ENCODE measurements around the gene KYNU.
"Not testable (repeated sequence)": the region's sequence is repeated elsewhere in the genome, so short reads cannot be mapped to it uniquely, and the experiment has no call there.

The KYNU gene

DNA sequence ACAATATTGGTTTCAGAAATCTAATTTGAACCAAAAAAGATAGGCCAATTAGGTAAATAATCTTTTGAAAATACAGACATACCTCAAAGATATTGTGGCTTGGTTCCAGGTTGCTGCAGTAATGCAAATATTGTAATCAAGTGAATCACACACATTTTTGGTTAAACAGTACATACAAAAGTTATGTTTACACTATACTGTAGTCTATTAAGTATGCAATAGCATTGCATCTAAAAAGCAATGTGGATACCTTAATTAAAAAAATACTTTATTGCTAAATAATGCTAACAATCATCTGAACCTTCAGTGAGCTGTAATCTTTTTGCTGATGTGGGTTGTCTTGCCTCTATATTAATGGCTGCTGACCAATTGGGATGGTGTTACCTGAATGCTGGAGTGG is 67.3 kb downstream of the KYNU start:
- Histone ChIP-seq H3K79me2 (ENCODE audit: insufficient read depth, low read depth) (no peaks in the 10 kb centered on the region), H3K27ac (no peak overlapping the region)
- TF ChIP-seq, protein P1, sequence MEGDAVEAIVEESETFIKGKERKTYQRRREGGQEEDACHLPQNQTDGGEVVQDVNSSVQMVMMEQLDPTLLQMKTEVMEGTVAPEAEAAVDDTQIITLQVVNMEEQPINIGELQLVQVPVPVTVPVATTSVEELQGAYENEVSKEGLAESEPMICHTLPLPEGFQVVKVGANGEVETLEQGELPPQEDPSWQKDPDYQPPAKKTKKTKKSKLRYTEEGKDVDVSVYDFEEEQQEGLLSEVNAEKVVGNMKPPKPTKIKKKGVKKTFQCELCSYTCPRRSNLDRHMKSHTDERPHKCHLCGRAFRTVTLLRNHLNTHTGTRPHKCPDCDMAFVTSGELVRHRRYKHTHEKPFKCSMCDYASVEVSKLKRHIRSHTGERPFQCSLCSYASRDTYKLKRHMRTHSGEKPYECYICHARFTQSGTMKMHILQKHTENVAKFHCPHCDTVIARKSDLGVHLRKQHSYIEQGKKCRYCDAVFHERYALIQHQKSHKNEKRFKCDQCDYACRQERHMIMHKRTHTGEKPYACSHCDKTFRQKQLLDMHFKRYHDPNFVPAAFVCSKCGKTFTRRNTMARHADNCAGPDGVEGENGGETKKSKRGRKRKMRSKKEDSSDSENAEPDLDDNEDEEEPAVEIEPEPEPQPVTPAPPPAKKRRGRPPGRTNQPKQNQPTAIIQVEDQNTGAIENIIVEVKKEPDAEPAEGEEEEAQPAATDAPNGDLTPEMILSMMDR (conservative IDR thresholded peaks at IDR 0.05; ENCODE audit: low read depth, low read length): no peak

DNA sequence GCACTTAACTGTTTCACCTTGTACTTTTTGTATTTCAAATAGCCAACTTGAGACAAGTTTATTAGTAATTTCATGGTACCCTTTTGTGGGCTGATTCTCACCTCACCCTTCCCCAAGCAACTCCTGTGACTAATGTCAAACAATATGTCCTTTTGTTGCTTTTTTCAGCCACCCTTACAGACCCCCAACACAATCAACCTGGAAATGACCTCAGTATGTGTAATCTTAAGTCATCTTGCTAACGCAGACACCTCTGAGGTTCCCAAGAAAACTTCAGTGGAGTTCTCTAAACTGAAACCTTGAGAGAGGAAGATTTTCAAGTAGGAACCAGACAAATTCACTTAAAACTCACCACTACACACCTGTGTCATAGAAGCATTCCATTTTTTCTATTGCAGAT is 69.5 kb downstream of the KYNU start:
- H3K4me3 ChIP-seq (IDR thresholded peaks at IDR 0.05; ENCODE audit: insufficient read depth, low read depth, low read length): no peak overlapping the region
- no peaks in the 10 kb centered on the region for H3K36me3 ChIP-seq (ENCODE audit: insufficient read depth)
- H3K9ac ChIP-seq: no peak overlapping the region
- H3K27me3 ChIP-seq (ENCODE audit: insufficient read depth, low read depth): no peaks in the 10 kb centered on the region
- H3K4me2 ChIP-seq: no peak overlapping the region
- no peaks in the 10 kb centered on the region for H4K20me1 ChIP-seq (ENCODE audit: insufficient read depth)
- no peaks in the 10 kb centered on the region for H3K79me2 ChIP-seq (ENCODE audit: insufficient read depth, low read depth)
- TF ChIP-seq, protein P1 (conservative IDR thresholded peaks at IDR 0.05; ENCODE audit: low read depth, low read length): no peak
- no peaks in the 10 kb centered on the region for H3K4me1 ChIP-seq (ENCODE audit: low read depth, poor library complexity, severe bottlenecking)
- no peak overlapping the region for H2AFZ ChIP-seq (ENCODE audit: low read depth)
- no peak overlapping the region for H3K27ac ChIP-seq

More for the DNA sequence above, 67.3 kb downstream of the KYNU start:
- H3K4me2 ChIP-seq: no peak overlapping the region
- H4K20me1 ChIP-seq (ENCODE audit: insufficient read depth): no peaks in the 10 kb centered on the region
- no peaks in the 10 kb centered on the region for H3K4me1 ChIP-seq (ENCODE audit: low read depth, poor library complexity, severe bottlenecking)
- H3K9ac ChIP-seq: no peak overlapping the region
- H3K4me3 ChIP-seq (IDR thresholded peaks at IDR 0.05; ENCODE audit: insufficient read depth, low read depth, low read length): no peak overlapping the region
- no peaks in the 10 kb centered on the region for H3K36me3 ChIP-seq (ENCODE audit: insufficient read depth)
- no peak overlapping the region for H2AFZ ChIP-seq (ENCODE audit: low read depth)
- H3K27me3 ChIP-seq (ENCODE audit: insufficient read depth, low read depth): no peaks in the 10 kb centered on the region

DNA sequence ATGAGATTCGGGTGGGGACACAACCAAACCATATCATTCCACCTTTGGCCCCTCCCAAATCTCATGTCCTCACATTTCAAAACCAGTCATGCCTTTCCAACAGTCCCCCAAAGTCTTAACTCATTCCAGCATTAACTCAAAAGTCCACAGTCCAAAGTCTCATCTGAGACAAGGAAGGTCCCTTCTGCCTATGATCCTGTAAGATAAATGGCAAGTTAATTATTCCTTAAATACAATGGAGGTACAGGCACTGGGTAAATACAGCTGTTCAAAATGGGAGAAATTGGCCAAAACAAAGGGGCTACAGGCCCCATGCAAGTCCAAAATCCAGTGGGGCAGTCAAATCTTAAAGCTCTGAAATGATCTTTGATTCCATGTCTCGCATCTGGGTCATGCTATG is 71.3 kb downstream of the KYNU start:
- not testable (repeated sequence) for H3K9ac ChIP-seq; H4K20me1 ChIP-seq (ENCODE audit: insufficient read depth)

DNA sequence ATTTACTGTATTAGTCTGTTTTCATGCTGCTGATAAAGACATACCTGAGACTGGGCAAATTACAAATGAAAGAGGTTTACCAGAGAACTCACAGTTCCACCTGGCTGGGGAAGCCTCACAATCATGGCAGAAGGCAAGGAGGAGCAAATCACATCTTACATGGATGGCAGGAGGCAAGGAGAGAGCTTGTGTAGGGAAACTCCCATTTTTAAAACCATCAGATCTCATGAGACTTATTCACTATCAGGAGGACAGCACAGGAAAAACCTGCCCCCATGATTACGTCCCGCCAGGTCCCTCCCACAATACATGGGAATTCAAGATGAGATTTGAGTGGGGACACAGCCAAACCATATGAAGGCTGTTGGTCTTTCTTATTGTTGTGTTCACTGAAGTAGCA is 72.9 kb downstream of the KYNU start:
- H3K9ac ChIP-seq; H3K4me1 ChIP-seq (ENCODE audit: low read depth, poor library complexity, severe bottlenecking); H3K4me2 ChIP-seq; H3K4me3 ChIP-seq (IDR thresholded peaks at IDR 0.05; ENCODE audit: insufficient read depth, low read depth, low read length); H3K79me2 ChIP-seq (ENCODE audit: insufficient read depth, low read depth); H3K27me3 ChIP-seq (ENCODE audit: insufficient read depth, low read depth); H3K27ac ChIP-seq; H2AFZ ChIP-seq (ENCODE audit: low read depth); H3K36me3 ChIP-seq (ENCODE audit: insufficient read depth); H4K20me1 ChIP-seq (ENCODE audit: insufficient read depth): not testable (repeated sequence)

More for the DNA sequence above, 71.3 kb downstream of the KYNU start:
- H3K27ac ChIP-seq; H3K36me3 ChIP-seq (ENCODE audit: insufficient read depth); H3K4me2 ChIP-seq; H2AFZ ChIP-seq (ENCODE audit: low read depth); H3K4me1 ChIP-seq (ENCODE audit: low read depth, poor library complexity, severe bottlenecking); H3K27me3 ChIP-seq (ENCODE audit: insufficient read depth, low read depth); H3K79me2 ChIP-seq (ENCODE audit: insufficient read depth, low read depth); H3K4me3 ChIP-seq (IDR thresholded peaks at IDR 0.05; ENCODE audit: insufficient read depth, low read depth, low read length): not testable (repeated sequence)

DNA sequence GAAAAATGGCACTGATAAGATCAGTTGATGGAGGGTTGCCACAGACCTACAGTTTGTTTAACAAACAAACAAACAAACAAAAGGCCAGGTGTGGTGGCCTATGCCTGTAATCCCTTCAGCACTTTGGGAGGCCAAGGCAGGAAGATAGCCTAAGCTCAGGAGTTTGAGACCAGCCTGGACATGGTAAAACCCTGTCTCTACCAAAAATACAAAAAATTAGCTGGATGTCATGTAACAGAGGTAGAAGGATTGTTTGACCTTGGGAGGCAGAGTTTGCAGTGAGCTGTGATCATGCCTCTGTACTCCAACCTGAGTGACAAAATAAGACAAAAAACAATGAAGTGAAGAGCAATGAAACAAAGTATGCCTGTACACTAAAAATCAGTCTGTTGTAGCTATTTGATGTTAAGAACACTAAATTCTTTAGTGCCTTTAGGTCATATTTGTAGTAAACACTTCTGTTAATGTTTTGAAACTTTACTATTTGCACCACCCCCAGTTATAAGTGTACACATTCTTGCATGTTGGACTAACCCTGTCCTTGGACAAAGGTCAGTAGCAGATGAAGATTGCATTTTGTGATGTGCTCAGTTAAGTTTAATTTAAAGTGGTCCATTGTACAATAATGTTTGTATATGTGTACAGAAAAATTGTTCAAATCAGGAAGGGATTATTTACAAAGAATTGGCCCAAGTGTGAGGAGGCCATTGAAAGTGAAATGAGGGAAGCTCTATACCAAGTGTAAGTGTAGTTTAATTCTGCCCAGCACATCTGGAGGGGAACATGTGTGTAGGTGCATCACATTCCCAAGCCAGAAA is 73.9 kb downstream of the KYNU start:
- TF ChIP-seq, protein P1 (conservative IDR thresholded peaks at IDR 0.05; ENCODE audit: low read depth, low read length): no peak
- Histone ChIP-seq H3K27me3 (ENCODE audit: insufficient read depth, low read depth) (no peaks in the 10 kb centered on the region), H3K4me1 (ENCODE audit: low read depth, poor library complexity, severe bottlenecking) (no peaks in the 10 kb centered on the region), H3K4me2 (no peak overlapping the region), H3K36me3 (ENCODE audit: insufficient read depth) (no peaks in the 10 kb centered on the region), H2AFZ (ENCODE audit: low read depth) (no peak overlapping the region), H3K27ac (no peak overlapping the region), H3K9ac (no peak overlapping the region), H4K20me1 (ENCODE audit: insufficient read depth) (no peaks in the 10 kb centered on the region), H3K4me3 (IDR thresholded peaks at IDR 0.05; ENCODE audit: insufficient read depth, low read depth, low read length) (no peak overlapping the region), H3K79me2 (ENCODE audit: insufficient read depth, low read depth) (no peaks in the 10 kb centered on the region)

Measured in KMS-11 (cell line).